ENCODE measurements around the gene RNF144A.
"Not testable (repeated sequence)": the region's sequence is repeated elsewhere in the genome, so short reads cannot be mapped to it uniquely, and the experiment has no call there.

Gene RNF144A

GRCh38 chr2:6917071-6917760 is at the start of gene RNF144A:
TSS of gene RNF144A (plus strand) at chr2:6917412. CDS start at chr2:6996927, 79,515 bp downstream.
- DNase-seq = peak; percentile 18

GRCh38 chr2:6872394-6872793 is 44.8 kb upstream of the RNF144A start:
- no peak for DNase-seq

DNA sequence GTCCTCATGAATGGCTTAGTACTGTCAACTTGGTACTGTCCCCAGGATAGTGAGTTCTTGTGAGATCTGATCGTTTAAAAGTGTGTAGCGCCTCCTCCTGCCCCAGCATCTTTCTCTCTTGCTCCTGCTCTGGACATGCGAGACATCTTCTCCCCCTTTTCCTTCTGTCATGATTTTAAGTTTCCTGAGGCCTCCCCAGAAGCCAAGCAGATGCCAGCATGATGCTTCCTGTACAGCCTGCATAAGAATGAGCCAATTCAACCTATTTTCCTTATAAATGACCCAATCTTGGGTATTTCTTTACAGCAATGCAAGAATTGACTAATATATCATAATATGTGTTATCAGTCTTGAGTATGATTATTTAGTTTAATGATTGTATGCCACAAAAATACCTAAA is 43.2 kb upstream of the RNF144A start:
- DNase-seq = no peak

DNA sequence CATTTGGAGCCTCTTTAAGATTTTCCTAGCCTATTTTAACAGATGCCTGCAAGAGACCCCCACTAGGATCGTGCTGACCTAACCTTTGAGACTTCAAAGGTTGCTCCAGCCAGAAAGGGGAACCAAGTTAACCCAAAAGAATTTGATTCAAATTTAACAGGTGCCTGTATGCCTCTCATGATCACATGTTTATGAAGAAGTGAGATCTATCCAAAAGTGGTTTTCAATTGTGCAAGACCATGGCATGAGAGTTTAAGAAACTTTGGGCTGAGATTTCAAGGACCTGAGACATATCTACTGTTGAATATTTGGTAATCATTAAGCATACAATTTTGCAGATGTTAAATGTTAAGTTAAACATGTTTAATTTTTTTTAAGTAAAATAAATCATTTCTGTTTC is 40.9 kb upstream of the RNF144A start:
- no peak for DNase-seq

DNA sequence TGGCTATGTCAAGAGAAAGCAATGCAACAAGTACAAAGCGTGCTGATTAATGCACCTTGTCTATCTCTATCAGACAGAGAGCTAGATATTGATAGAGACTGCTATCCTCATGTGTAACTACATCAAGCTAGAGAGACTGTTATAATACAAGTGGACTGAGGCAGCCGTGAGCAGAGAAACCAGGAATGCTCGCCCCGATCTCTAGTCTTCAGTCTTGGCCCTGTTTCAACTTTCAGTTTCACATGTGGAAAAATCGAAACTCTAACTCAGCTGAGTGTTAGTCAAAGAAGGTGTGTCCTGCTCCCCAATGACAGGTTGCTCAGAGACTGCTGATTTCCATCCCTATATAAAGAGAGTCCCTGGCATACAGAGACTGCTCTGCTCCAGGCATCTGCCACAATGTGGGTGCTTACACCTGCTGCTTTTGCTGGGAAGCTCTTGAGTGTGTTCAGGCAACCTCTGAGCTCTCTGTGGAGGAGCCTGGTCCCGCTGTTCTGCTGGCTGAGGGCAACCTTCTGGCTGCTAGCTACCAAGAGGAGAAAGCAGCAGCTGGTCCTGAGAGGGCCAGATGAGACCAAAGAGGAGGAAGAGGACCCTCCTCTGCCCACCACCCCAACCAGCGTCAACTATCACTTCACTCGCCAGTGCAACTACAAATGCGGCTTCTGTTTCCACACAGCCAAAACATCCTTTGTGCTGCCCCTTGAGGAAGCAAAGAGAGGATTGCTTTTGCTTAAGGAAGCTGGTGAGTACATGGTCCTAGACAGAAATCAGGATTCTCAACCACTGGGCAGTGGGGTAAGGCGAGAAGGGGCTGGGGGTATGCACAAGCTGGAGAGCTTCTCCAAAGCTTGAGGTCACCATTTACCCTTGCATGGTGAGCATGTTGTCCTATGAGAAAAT is 39.6 kb upstream of the RNF144A start, which contains the start of gene RSAD2:
TSS of gene RSAD2 (plus strand) at position 376 of the 903 bp plus-strand sequence. CDS start at position 400, 24 bp downstream.
- DNase-seq = no peak

DNA sequence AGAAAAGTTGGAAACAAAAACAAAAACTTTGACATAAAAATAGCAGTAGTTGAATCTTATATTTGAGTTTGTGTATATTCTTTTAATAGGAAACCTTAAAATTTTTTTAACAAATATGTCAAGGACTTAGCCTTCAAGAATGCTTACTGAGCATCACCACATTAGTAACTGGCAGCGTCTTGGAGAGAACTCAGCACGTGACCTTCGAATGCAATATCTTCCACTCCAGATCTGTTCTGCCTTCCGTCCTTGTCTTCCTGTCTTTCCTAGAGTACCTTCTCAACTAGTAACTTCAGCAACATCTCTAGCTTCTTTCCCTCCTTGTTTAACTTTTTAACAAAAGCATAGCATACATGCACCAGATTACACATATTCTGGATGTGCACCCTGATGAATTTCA is 38.7 kb upstream of the RNF144A start:
- no peak for DNase-seq

DNA sequence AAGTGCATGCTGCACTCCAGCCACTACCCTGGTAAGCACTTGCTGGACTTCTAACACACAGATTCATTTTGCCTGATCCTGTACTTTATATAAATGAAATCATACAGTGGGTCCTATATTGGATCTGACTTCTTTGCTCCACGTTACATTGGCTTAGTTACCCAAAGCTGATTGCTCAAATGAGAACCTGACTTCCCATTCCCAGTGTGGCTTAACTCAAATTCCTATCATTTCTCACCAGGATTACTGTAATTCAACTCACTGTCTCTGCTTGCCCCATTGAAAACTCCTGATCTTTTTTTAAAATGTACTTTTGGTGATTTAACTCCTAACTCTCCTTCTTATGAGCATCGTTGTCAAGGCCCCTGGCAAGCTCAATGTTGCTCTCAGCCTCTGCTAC is 38.2 kb upstream of the RNF144A start:
- DNase-seq = no peak

DNA sequence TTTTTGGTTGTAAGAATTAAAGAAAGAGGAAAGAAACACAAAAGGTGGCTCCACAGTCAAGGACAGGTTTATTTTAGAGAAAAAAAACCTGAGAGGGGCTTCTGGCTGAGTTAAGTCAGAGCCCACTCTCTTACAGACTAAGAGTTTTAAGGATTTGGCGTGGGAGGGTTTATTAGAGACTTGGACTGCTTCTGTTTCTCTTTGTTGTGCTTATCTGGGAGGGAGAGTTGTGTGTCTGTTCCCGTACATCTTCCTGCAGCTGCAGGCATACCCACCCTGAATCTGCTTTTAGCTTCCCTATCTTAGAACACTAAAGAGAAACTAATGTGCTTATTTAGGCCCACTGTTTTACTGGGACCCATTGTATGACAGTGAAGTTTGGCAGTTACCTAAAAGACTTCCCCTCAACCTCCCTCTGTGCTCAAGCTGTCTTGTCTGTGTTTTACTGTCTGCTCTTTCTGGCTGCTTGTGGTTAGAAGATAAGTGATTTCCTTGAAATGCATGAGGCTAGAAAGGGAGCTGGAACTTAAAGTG is 36.9 kb upstream of the RNF144A start:
- DNase-seq = no peak

GRCh38 chr2:6881046-6881445 is 36.2 kb upstream of the RNF144A start:
- DNase-seq = no peak

DNA sequence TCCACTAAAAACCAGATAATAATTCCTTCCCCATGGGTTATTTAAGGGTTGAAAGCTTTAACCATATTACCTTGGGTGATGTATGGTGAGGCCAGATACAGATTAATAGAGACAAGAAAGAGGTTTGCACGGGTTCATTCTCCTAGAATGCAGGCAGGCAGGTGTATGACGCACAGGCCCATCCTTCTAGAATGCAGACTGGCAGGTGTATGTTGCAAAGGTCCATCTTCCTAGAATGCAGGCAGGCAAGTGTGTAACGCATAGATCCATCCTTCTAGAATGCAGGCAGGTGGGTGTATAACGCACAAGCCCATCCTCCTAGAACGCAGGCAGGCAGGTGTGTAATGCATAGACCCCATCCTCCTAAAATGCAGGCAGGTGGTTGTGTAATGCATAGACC is 35.7 kb upstream of the RNF144A start:
- no peak for DNase-seq

- no peak for DNase-seq
Measured at GRCh38 chr2:6883448-6884122, 33.6 kb upstream of the RNF144A start.

- no peak for DNase-seq
Measured at GRCh38 chr2:6885551-6885950, 31.7 kb upstream of the RNF144A start.

GRCh38 chr2:6885968-6886367 is 31.2 kb upstream of the RNF144A start:
- DNase-seq = no peak

DNA sequence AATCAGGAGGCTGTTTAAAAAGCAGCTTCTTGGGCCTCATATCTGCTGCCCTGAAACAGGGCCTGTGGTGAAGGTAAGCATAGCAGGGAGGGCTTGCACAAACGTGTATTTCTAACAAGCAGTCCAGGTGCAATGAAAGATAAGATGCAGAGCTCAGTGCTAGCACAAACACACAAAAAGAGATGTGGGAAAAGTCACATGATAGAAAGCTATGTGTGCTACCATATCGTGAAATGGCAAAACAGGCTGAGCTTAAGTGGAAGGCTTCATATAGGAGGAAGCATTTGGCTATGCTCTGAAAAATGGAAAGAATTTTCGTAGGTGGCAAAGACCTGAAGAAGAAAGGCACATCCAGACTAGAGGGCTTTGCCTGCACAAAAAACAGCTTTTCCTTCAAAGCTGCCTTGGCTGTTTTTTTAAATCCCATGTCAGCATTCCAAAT is 29.4 kb upstream of the RNF144A start:
- no peak for DNase-seq

DNA sequence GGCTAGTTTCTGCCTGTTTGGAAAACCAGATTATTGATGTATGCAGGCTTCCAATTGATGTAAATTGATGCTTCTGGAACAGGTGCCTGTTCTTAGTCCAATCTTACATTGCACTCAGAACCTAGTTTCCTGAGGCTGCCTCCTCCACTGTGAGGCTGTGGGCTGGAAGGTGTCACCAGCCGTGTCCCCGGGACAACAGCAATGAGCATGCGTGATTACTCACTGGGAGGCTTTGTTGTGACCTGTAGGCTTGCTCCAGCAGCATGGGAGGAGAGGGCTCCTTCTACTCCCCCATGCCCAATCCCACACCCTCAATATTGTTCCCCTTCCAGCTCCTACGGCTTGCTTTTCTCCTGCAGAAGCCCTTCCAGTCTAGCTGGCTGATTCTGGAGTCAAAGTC is 28.5 kb upstream of the RNF144A start:
- DNase-seq = no peak

GRCh38 chr2:6893876-6894482 is 23.2 kb upstream of the RNF144A start:
- DNase-seq = no peak

GRCh38 chr2:6896930-6897759 is 20.1 kb upstream of the RNF144A start:
- no peak for DNase-seq

- not testable (repeated sequence) for DNase-seq
Measured at GRCh38 chr2:6902581-6902980, 14.6 kb upstream of the RNF144A start.

- DNase-seq = no peak
Measured at GRCh38 chr2:6905668-6906067, 11.5 kb upstream of the RNF144A start.

DNA sequence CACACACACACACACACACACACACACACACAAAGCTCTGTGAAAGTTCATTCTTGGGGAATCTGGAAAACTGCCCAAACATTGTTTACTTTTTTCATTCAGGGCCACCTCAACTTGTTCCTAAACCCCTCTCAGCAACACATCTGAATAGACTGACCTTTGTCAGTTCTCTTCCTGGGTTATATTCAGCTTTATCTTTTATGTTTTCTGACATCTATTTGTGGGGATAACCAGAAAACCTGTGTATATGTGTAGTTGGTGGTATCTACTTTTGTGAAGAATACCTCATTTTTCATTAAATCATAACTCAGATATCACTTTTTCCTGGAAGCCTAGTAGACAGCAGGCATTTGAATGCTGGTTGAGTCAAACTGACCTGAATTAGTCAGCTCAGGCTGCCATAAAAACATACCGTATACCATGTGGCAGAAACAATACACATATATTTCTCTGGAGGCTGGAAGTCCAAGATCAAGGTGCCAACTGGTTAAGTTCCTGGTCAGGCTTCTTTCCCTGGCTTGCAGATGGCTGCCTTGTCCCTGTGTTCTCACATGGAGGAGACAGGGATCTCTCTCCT is 11.0 kb upstream of the RNF144A start:
- DNase-seq = no peak

DNA sequence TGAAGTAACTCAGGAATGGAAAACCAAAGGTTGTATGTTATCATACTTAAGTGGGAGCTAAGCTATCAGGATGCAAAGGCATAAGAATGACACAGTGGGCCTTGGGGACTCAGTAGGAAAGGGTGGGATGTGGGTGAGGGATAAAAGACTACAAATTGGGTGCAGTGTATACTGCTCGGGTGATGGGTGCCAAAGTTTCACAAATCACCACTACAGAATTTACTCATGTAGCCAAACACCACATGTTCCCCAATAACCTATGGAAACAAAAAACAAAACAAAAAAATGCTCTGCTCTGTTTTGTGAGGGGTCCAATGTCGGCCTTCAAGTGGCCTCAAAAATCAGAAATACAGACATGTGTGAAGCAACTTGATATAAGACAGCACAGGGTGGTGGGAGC is 8.9 kb upstream of the RNF144A start:
- no peak for DNase-seq

All from NCI-H526 treated with DMSO at 0.1 percent for 48 hours (cell line).